GM18909 (cell line): ENCODE measurements around the gene PLXNA3.

Source experiments
- ATAC-seq: cut with Tn5 transposase; IDR thresholded peaks from one replicate; pipeline ENCODE4 v1.9.1; 2021; ENCODE audit warnings: mild to moderate bottlenecking; ENCODE audit not compliant: unreplicated experiment, poor library complexity

The PLXNA3 gene

DNA sequence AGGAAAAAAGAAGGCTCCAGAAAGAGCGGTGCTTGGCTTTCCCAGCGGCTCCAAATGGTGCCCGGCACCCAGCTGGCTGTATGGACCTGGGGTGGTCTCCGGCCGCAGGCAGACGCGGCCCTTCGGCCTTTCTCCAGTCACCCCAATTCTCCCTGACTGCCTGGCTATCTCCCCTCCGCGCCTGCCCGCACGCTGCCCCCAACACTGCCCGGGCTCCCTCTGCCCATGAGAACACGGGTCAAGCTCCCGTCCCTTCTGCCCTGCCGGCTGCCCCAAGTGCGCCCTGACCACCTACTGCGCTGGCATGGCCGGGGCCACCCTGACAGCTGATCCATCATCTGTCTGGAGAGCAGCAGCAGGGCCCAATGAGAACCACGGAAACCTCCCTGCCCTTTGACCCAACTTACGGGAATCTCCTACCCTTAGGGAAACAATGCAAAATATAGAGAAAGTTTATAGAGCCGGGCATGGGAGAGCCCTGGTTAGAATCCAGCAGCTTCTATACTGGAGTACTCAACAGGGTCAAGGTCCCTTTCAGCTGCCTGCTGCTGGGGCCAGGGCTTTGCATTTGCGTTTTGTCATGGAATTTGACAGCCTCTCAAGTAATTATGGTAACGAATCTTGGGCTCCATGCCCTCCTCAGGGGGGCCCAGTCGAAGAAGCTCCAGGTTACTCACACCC, 59.2 kb downstream of the PLXNA3 start:
- ATAC-seq = no peak

GRCh38 chrX:154519389-154519788, 61.3 kb downstream of the PLXNA3 start:
- ATAC-seq = no peak

- no peak for ATAC-seq
Observed at GRCh38 chrX:154525606-154526490, 67.8 kb downstream of the PLXNA3 start.

GRCh38 chrX:154526901-154527675, 69.0 kb downstream of the PLXNA3 start:
- ATAC-seq = peak; percentile 60
